K562 (cell line): ENCODE data around the gene DIRAS2. TPM values are rescaled to one million over a fixed set of nuclear protein-coding genes. Genes with fewer than 3 reads are reported as not detected.

Experiments used
- ATAC-seq: fragments of 200-7000 bp; cut with Tn5 transposase; 3 replicates; pipeline ENCODE4 v1.9.1; 2020; ENCODE audit warnings: moderate library complexity
- BruUV-seq: library from RNA; stranded (reverse); fragments of 400-500 nt; replicated peaks from 2 replicates; lab custom pipeline; 2021; lab: Mats Ljungman, UMichigan
- CTCF ChIA-PET: fragments of 300-600 bp; formaldehyde crosslinking; extraction: SDS; loops from one replicate; lab custom pipeline; 2021; ENCODE audit warnings: low intra/inter-chr PET ratio; lab: Yijun Ruan, JAX
- POLR2A ChIA-PET: fragments of 300-600, 350-650 bp; sonication (Branson Sonifier 250); formaldehyde crosslinking; extraction: SDS; loops from one replicate; lab custom pipeline; 2021; ENCODE audit warnings: antibody characterized with exemption, inconsistent platforms; lab: Yijun Ruan, JAX
- DNase-seq, 4 experiments: peaks; one replicate each; pipeline versions ENCODE4 v3.0.0 to v3.0.0-alpha.2; 2011 to 2018; ENCODE audit warnings: low spot score in 3 of 4, mixed read lengths in 3 of 4; ENCODE audit errors: extremely low read depth in 1 of 4
- FAIRE-seq: peaks from 2 replicates; lab custom pipeline; 2011; peaks lifted over from hg19 to GRCh38; lab: Jason Lieb, UNC
- H2AFZ ChIP-seq: 2 replicates; pipeline ENCODE4 v1.6.0; 2011; ENCODE audit warnings: low read depth, low read length, control low read depth, inconsistent platforms
- H3K27ac ChIP-seq: fragments of 200-600 bp; 3 replicates; pipeline ENCODE4 v1.8.0; 2011; ENCODE audit warnings: low read depth, mild to moderate bottlenecking, control low read depth, inconsistent platforms, low read length, moderate library complexity, mixed read lengths; ENCODE audit errors: extremely low read depth
- H3K27me3 ChIP-seq, 2 experiments: fragments of 300-600 bp in 1 of 2; 2 replicates in 1 of 2; 3 replicates in 1 of 2; pipeline versions ENCODE4 v1.6.0 to v1.8.0; 2011; ENCODE audit warnings: inconsistent platforms in 2 of 2, low read length in 2 of 2, mild to moderate bottlenecking in 1 of 2, mixed read lengths in 1 of 2, moderate library complexity in 1 of 2; ENCODE audit not compliant: control insufficient read depth in 2 of 2, insufficient read depth in 2 of 2
- H3K36me3 ChIP-seq: fragments of 300-600 bp; 3 replicates; pipeline ENCODE4 v1.8.0; 2011; ENCODE audit warnings: mild to moderate bottlenecking, low read length, inconsistent platforms; ENCODE audit not compliant: control insufficient read depth, insufficient read depth
- H3K4me1 ChIP-seq, 2 experiments: fragments of 200-600 bp in 1 of 2; replicated peaks in 1 of 2; 2 replicates in 1 of 2; 3 replicates in 1 of 2; pipeline versions ENCODE4 v1.5.1 to v1.8.0; 2011; ENCODE audit warnings: inconsistent platforms in 2 of 2, low read length in 2 of 2, mild to moderate bottlenecking in 1 of 2, mixed read lengths in 1 of 2, moderate library complexity in 1 of 2; ENCODE audit not compliant: control insufficient read depth in 2 of 2, insufficient read depth in 2 of 2
- H3K4me2 ChIP-seq: 2 replicates; pipeline ENCODE4 v1.6.1; 2011; ENCODE audit warnings: low read length, control low read depth, inconsistent platforms, mixed read lengths; ENCODE audit not compliant: insufficient read depth
- H3K4me3 ChIP-seq: fragments of 200-600 bp; sonication (generic), shearing (Covaris generic); 2 replicates; pipeline ENCODE4 v1.5.1; 2016; ENCODE audit warnings: control low read depth, inconsistent platforms
- H3K79me2 ChIP-seq: fragments of 200-600 bp; 3 replicates; pipeline ENCODE4 v1.8.0; 2011; ENCODE audit warnings: low read length, inconsistent platforms; ENCODE audit not compliant: control insufficient read depth, insufficient read depth
- H3K9ac ChIP-seq, 2 experiments: 2 replicates each; pipeline versions ENCODE4 v1.6.0 to v1.6.1; 2011; ENCODE audit warnings: low read depth in 2 of 2, low read length in 2 of 2, control low read depth in 1 of 2, inconsistent platforms in 1 of 2, mild to moderate bottlenecking in 1 of 2, mixed read lengths in 1 of 2; ENCODE audit not compliant: insufficient read depth in 1 of 2
- H3K9me1 ChIP-seq: one replicate; pipeline ENCODE4 v1.6.0; 2011; ENCODE audit warnings: inconsistent platforms, mild to moderate bottlenecking, low read length, moderate library complexity; ENCODE audit not compliant: control insufficient read depth, insufficient read depth
- H3K9me3 ChIP-seq: replicated peaks from 2 replicates; pipeline ENCODE4 v1.5.1; 2011; ENCODE audit warnings: low read depth, low read length, inconsistent platforms; ENCODE audit not compliant: control insufficient read depth, insufficient read depth
- H4K20me1 ChIP-seq: replicated peaks from 2 replicates; pipeline ENCODE4 v1.6.1; 2011; ENCODE audit warnings: low read length, inconsistent platforms, mixed read lengths; ENCODE audit not compliant: control insufficient read depth, insufficient read depth
- FOXA3 ChIP-seq, 2 experiments: fragments of 450-650 bp in 1 of 2; sonication (generic) in 1 of 2; formaldehyde crosslinking; IDR thresholded peaks in 1 of 2; conservative IDR thresholded peaks in 1 of 2; 2 replicates each; pipeline versions ENCODE4 v1.4.0 to v1.8.0; 2020 to 2022; ENCODE audit warnings: mild to moderate bottlenecking in 2 of 2, missing genetic modification reagents in 1 of 2
- FOXM1 ChIP-seq, 2 experiments: fragments of 450-650 bp in 1 of 2; sonication (generic) in 1 of 2; formaldehyde crosslinking in 1 of 2; IDR thresholded peaks; 2 replicates each; pipeline versions ENCODE4 v1.6.1 to v1.9.0; 2017 to 2022; ENCODE audit warnings: low read depth in 2 of 2, mild to moderate bottlenecking in 2 of 2, missing genetic modification reagents in 1 of 2, moderate library complexity in 1 of 2
- HSF4 ChIP-seq: fragments of 250-450 bp; sonication (Bioruptor Pico); IDR thresholded peaks from 2 replicates; pipeline ENCODE4 v2.1.2; 2022; ENCODE audit warnings: mild to moderate bottlenecking, moderate library complexity, borderline replicate concordance
- KAT7 ChIP-seq: sonication (generic); formaldehyde crosslinking; IDR thresholded peaks from 2 replicates; pipeline ENCODE4 v1.8.0; 2022; ENCODE audit warnings: missing genetic modification reagents, mild to moderate bottlenecking, borderline replicate concordance
- LCOR ChIP-seq: sonication (generic); formaldehyde crosslinking; IDR thresholded peaks from 2 replicates; pipeline ENCODE4 v1.8.0; 2022; ENCODE audit warnings: mild to moderate bottlenecking, missing genetic modification reagents
- NCOA6 ChIP-seq: fragments of 450-650 bp; IDR thresholded peaks from 2 replicates; pipeline ENCODE4 v1.6.1; 2017; ENCODE audit warnings: mild to moderate bottlenecking
- OTX1 ChIP-seq: fragments of 450-650 bp; formaldehyde crosslinking; IDR thresholded peaks from 2 replicates; pipeline ENCODE4 v1.4.0; 2022; ENCODE audit warnings: mild to moderate bottlenecking
- POLR2H ChIP-seq: IDR thresholded peaks from 2 replicates; pipeline ENCODE4 v1.6.1; 2016; ENCODE audit warnings: missing genetic modification characterization, low read depth, mild to moderate bottlenecking, control low read depth, missing compliant biosample characterization, moderate library complexity
- PREB ChIP-seq: sonication (generic); formaldehyde crosslinking; IDR thresholded peaks from 2 replicates; pipeline ENCODE4 v1.8.1; 2023; ENCODE audit warnings: mild to moderate bottlenecking, missing genetic modification reagents
- PRPF4 ChIP-seq: fragments of 200-400 bp; formaldehyde crosslinking; IDR thresholded peaks from one replicate; pipeline ENCODE4 v1.6.1; 2017; ENCODE audit warnings: low read length, low read depth, mild to moderate bottlenecking; ENCODE audit not compliant: insufficient read depth, poor library complexity, severe bottlenecking
- SMAD4 ChIP-seq: fragments of 250-450 bp; sonication (Bioruptor Pico); conservative IDR thresholded peaks from 2 replicates; pipeline ENCODE4 v1.8.0; 2021; ENCODE audit warnings: inconsistent platforms, mild to moderate bottlenecking, moderate library complexity
- UBTF ChIP-seq, 2 experiments: IDR thresholded peaks; 2 replicates each; pipeline ENCODE4 v1.6.1; 2012; ENCODE audit warnings: improper control_type of control experiment in 2 of 2, low read depth in 2 of 2, low read length in 2 of 2, borderline replicate concordance in 1 of 2
- WGBS: fragments of 100-300 bp; shearing (Covaris generic); methylation state at CpG from one replicate; pipeline ENCODE4 v1.1.6; 2016; ENCODE audit warnings: low coverage, mixed read lengths; ENCODE audit not compliant: insufficient coverage; ENCODE audit errors: missing lambda C conversion rate; 5-methylcytosine and 5-hydroxymethylcytosine counted together
- in situ Hi-C: fragments of 300-500 bp; cut with MboI; formaldehyde crosslinking; loops from 4 replicates; pipeline ENCODE4 v1.15.0; 2018; ENCODE audit warnings: inconsistent platforms, mixed read lengths
- intact Hi-C: fragments of 100-400 bp; cut with micrococcal nuclease; formaldehyde crosslinking; loops from 2 replicates; pipeline ENCODE4 v1.14.2; 2022
- polyA plus RNA-seq, 8 experiments: library from polyadenylated mRNA; depleted of rRNA in 4 of 8; stranded (reverse) in 5 of 8; unstranded in 3 of 8; fragments of >200 nt; fragmentation: Nextera tagmentation in 2 of 8; fragmentation: Illumina TruSeq in 1 of 8; extraction: Ambion mirVana in 2 of 8; extraction: Trizol in 1 of 8; gene quantifications; 2 replicates each; pipeline versions ENCODE4 v1.2.1 to v1.2.3, GENCODE V29; 2011 to 2014; ENCODE audit warnings: inconsistent platforms in 1 of 8, missing spikeins in 1 of 8
- total RNA-seq, 7 experiments: library from RNA; depleted of rRNA in 6 of 7; stranded (reverse); fragments of >200 nt in 6 of 7; fragmentation: Illumina TruSeq in 2 of 7; extraction: Trizol in 2 of 7; gene quantifications; 2 replicates each; pipeline versions ENCODE4 v1.2.1 to v1.2.3, GENCODE V29; 2011 to 2021; ENCODE audit warnings: low replicate concordance in 1 of 7

The DIRAS2 gene
- total and polyA plus RNA-seq, 9 of the 15 experiments (the other 6 are each of a cell fraction or from before 2014, with no cell fraction given), result not detected

- 0% methylated on average over 3 of the region's 3 CpGs for WGBS
- Histone ChIP-seq H3K4me3 (no peak overlapping the region), H3K4me1 (no peaks in the 10 kb centered on the region; a peak in 1 of 5 replicates), H4K20me1 (no peaks in the 10 kb centered on the region), H3K9me1 (no peaks in the 10 kb centered on the region), H3K27me3 (peaks cover 0 to 11% of the 10 kb centered on the region in 2 experiments; a peak in 3 of 5 replicates), H3K4me2 (no peak overlapping the region), H3K36me3 (no peaks in the 10 kb centered on the region), H3K9me3 (no peaks in the 10 kb centered on the region), H3K79me2 (no peaks in the 10 kb centered on the region), H3K27ac (no peak overlapping the region), H2AFZ (no peak overlapping the region), H3K9ac (no peak overlapping the region)
- TF ChIP-seq LCOR (CRISPR knock-in tag), result no peak
- TF ChIP-seq PREB, result no peak
- no peak for FAIRE-seq
- intact Hi-C loops (no loop called here), in situ Hi-C loops (no loop called here)
- ChIA-PET POLR2A (no interaction called here), CTCF (no interaction called here)
- DNase-seq, result no peak
- no peak for ATAC-seq
- no TSS peak for BruUV-seq
These were observed 25.8 kb downstream of the DIRAS2 start for GRCh38 chr9:90616806-90617205.

GRCh38 chr9:90613502-90613901 lies 29.1 kb downstream of the DIRAS2 start:
- intact Hi-C loops, result no loop called here
- no peaks in the 10 kb centered on the region; a peak in 1 of 5 replicates for H3K4me1 ChIP-seq
- ChIA-PET CTCF (no interaction called here), POLR2A (interaction anchor here (0.6 kb wide), 1 partner anchor 366 kb away, joined by 4 read pairs; no protein-coding TSS in a partner anchor)
- ATAC-seq (no peak), FAIRE-seq (no peak), DNase-seq (no peak)
- no peaks in the 10 kb centered on the region for H3K36me3 ChIP-seq
- H3K4me3 ChIP-seq, result no peak overlapping the region
- WGBS, result 0% methylated on average over 5 of the region's 18 CpGs
- no peaks in the 10 kb centered on the region for H3K79me2 ChIP-seq
- H4K20me1 ChIP-seq, result no peaks in the 10 kb centered on the region
- no peaks in the 10 kb centered on the region for H3K9me1 ChIP-seq
- no peak overlapping the region for H3K4me2 ChIP-seq
- H3K9me3 ChIP-seq, result no peaks in the 10 kb centered on the region
- in situ Hi-C loops, result no loop called here
- no peak overlapping the region for H3K9ac ChIP-seq
- H3K27ac ChIP-seq, result no peak overlapping the region
- no peak overlapping the region for H2AFZ ChIP-seq
- peaks cover 0 to 18% of the 10 kb centered on the region in 2 experiments; a peak in 3 of 5 replicates for H3K27me3 ChIP-seq
- no TSS peak for BruUV-seq
- TF ChIP-seq HSF4 (no peak), NCOA6 (no peak), FOXA3 (CRISPR knock-in tag; conservative IDR thresholded peaks at IDR 0.05 in 1 of 2, IDR thresholded peaks at IDR 0.05 in 1 of 2) (no peak), PRPF4 (no peak), POLR2H (tag) (no peak), OTX1 (CRISPR knock-in tag) (no peak), FOXM1 (IDR thresholded peaks at IDR 0.05; ENCODE audit: low read depth) (no peak), FOXM1 (CRISPR knock-in tag; IDR thresholded peaks at IDR 0.05; ENCODE audit: low read depth) (no peak), UBTF (IDR thresholded peaks at IDR 0.05; ENCODE audit: borderline replicate concordance in 1 of 2, low read depth in 2 of 2, low read length in 2 of 2) (no peak), KAT7 (no peak), SMAD4 (CRISPR knock-in tag) (no peak)
